HepG2 (cell line): ENCODE results near the gene MFSD11. TPM values are rescaled to one million over a fixed set of nuclear protein-coding genes. Genes with fewer than 3 reads are reported as not detected.
A peak's percentile ranks its signal among the peaks of the same experiment; 100 is the strongest.

ENCODE experiments used
- HMGA1 ChIP-seq: sonication (generic); formaldehyde crosslinking; conservative IDR thresholded peaks from 2 replicates; pipeline ENCODE4 v1.4.0; 2020; ENCODE audit warnings: missing genetic modification reagents
- HNRNPUL1 ChIP-seq: fragments of 200-400 bp; formaldehyde crosslinking; IDR thresholded peaks from 2 replicates; pipeline ENCODE4 v1.6.1; 2017; ENCODE audit warnings: low read depth, mild to moderate bottlenecking, low read length, moderate library complexity
- KDM5B ChIP-seq: sonication (generic); formaldehyde crosslinking; IDR thresholded peaks from 2 replicates; pipeline ENCODE4 v1.4.0; 2020; ENCODE audit warnings: missing genetic modification reagents, mild to moderate bottlenecking, borderline replicate concordance
- MXI1 ChIP-seq: IDR thresholded peaks from 3 replicates; pipeline ENCODE4 v1.6.1; 2012; ENCODE audit warnings: low read depth, low read length, inconsistent platforms, borderline replicate concordance
- MZF1 ChIP-seq: sonication (generic); formaldehyde crosslinking; IDR thresholded peaks from 2 replicates; pipeline ENCODE4 v1.8.1; 2023; ENCODE audit warnings: mild to moderate bottlenecking, missing genetic modification reagents, borderline replicate concordance
- NR1H2 ChIP-seq: sonication (generic); formaldehyde crosslinking; IDR thresholded peaks from 2 replicates; pipeline ENCODE4 v1.8.1; 2022; ENCODE audit warnings: low read depth, missing genetic modification reagents, borderline replicate concordance
- RAD51 ChIP-seq: fragments of 450-650 bp; IDR thresholded peaks from 2 replicates; pipeline ENCODE4 v1.6.1; 2016; ENCODE audit warnings: borderline replicate concordance
- RARA ChIP-seq: IDR thresholded peaks from 2 replicates; pipeline ENCODE4 v1.6.1; 2016; ENCODE audit warnings: missing genetic modification reagents, missing compliant biosample characterization
- RBM22 ChIP-seq: fragments of 200-400 bp; formaldehyde crosslinking; optimal IDR thresholded peaks from 2 replicates; pipeline ENCODE3; 2017; ENCODE audit warnings: mild to moderate bottlenecking, low read length, moderate library complexity
- RELA ChIP-seq: sonication (generic); formaldehyde crosslinking; IDR thresholded peaks from 2 replicates; pipeline ENCODE4 v1.4.0; 2020; ENCODE audit warnings: missing genetic modification reagents
- SIX1 ChIP-seq: sonication (generic); formaldehyde crosslinking; IDR thresholded peaks from 2 replicates; pipeline ENCODE4 v1.4.0; 2020; ENCODE audit warnings: missing genetic modification reagents, borderline replicate concordance
- SMAD1 ChIP-seq: sonication (generic); formaldehyde crosslinking; IDR thresholded peaks from 2 replicates; pipeline ENCODE4 v1.4.0; 2020; ENCODE audit warnings: missing genetic modification reagents, low read depth, mild to moderate bottlenecking, borderline replicate concordance
- TBL1XR1 ChIP-seq: fragments of 150-350 bp; IDR thresholded peaks from 2 replicates; pipeline ENCODE4 v1.6.1; 2014; ENCODE audit warnings: borderline replicate concordance, low read length; ENCODE audit not compliant: partially characterized antibody
- TEAD3 ChIP-seq: optimal IDR thresholded peaks from 2 replicates; pipeline ENCODE3; 2016; ENCODE audit warnings: borderline replicate concordance
- TOE1 ChIP-seq: sonication (generic); formaldehyde crosslinking; IDR thresholded peaks from 2 replicates; pipeline ENCODE4 v1.4.0; 2020; ENCODE audit warnings: mild to moderate bottlenecking, missing genetic modification reagents
- ZBTB38 ChIP-seq: sonication (generic); formaldehyde crosslinking; IDR thresholded peaks from 2 replicates; pipeline ENCODE4 v1.5.1; 2020; ENCODE audit warnings: mild to moderate bottlenecking, missing genetic modification reagents
- ZHX1 ChIP-seq: sonication (generic); formaldehyde crosslinking; IDR thresholded peaks from 2 replicates; pipeline ENCODE4 v1.8.1; 2022; ENCODE audit warnings: low read depth, mild to moderate bottlenecking, missing genetic modification reagents
- ZKSCAN1 ChIP-seq: fragments of 150-350 bp; IDR thresholded peaks from 2 replicates; pipeline ENCODE4 v1.6.1; 2014; ENCODE audit warnings: low read length
- ZMAT5 ChIP-seq: sonication (generic); formaldehyde crosslinking; IDR thresholded peaks from 2 replicates; pipeline ENCODE4 v1.5.0; 2020; ENCODE audit warnings: mild to moderate bottlenecking, low read depth, missing genetic modification reagents, borderline replicate concordance
- ZNF124 ChIP-seq: sonication (generic); formaldehyde crosslinking; IDR thresholded peaks from 2 replicates; pipeline ENCODE4 v1.4.0; 2020; ENCODE audit warnings: missing genetic modification reagents
- ZNF143 ChIP-seq: sonication (generic); formaldehyde crosslinking; IDR thresholded peaks from 2 replicates; pipeline ENCODE4 v1.4.0; 2020; ENCODE audit warnings: missing genetic modification reagents
- ZNF343 ChIP-seq: sonication (generic); formaldehyde crosslinking; IDR thresholded peaks from 2 replicates; pipeline ENCODE4 v1.4.0; 2020; ENCODE audit warnings: mild to moderate bottlenecking, missing genetic modification reagents
- ZNF558 ChIP-seq: sonication (generic); formaldehyde crosslinking; IDR thresholded peaks from 2 replicates; pipeline ENCODE4 v1.9.0; 2022; ENCODE audit warnings: mild to moderate bottlenecking, missing genetic modification reagents, borderline replicate concordance
- ZNF607 ChIP-seq: sonication (generic); formaldehyde crosslinking; IDR thresholded peaks from 2 replicates; pipeline ENCODE4 v1.5.1; 2020; ENCODE audit warnings: missing genetic modification reagents, mild to moderate bottlenecking, borderline replicate concordance
- ZNF629 ChIP-seq: sonication (generic); formaldehyde crosslinking; conservative IDR thresholded peaks from 2 replicates; pipeline ENCODE4 v1.5.0; 2020; ENCODE audit warnings: missing genetic modification reagents
- ZNF781 ChIP-seq: sonication (generic); formaldehyde crosslinking; IDR thresholded peaks from 2 replicates; pipeline ENCODE4 v1.5.1; 2020; ENCODE audit warnings: borderline replicate concordance, mild to moderate bottlenecking, missing genetic modification reagents; ENCODE audit errors: not compliant biosample characterization
- polyA plus RNA-seq, 8 experiments: library from polyadenylated mRNA; depleted of rRNA in 3 of 8; stranded (reverse) in 7 of 8; unstranded in 1 of 8; fragments of >200 nt; fragmentation: Illumina TruSeq in 4 of 8; extraction: Trizol in 4 of 8; gene quantifications; 2 replicates each; pipeline versions ENCODE4 v1.2.1 to v1.2.3, GENCODE V29; 2011 to 2016; ENCODE audit warnings: low read depth in 4 of 8, missing spikeins in 1 of 8, mixed read lengths in 1 of 8; ENCODE audit not compliant: insufficient read depth in 1 of 8
- total RNA-seq, 5 experiments: library from RNA; depleted of rRNA; stranded (reverse); fragments of >200 nt; fragmentation: Illumina TruSeq; extraction: Trizol; gene quantifications; 2 replicates each; pipeline ENCODE4 v1.2.3, GENCODE V29; 2016; ENCODE audit warnings: low read depth in 1 of 5
- TF ChIP-seq, protein P1 (sequence below): sonication (generic); formaldehyde crosslinking; IDR thresholded peaks from 2 replicates; pipeline ENCODE4 v1.9.0; 2022; ENCODE audit warnings: low read depth, missing genetic modification reagents

Gene MFSD11
- total and polyA plus RNA-seq, 2 of the 13 experiments (the other 11 are each of a cell fraction or from before 2014, with no cell fraction given): 26.1 to 36.3 TPM

DNA sequence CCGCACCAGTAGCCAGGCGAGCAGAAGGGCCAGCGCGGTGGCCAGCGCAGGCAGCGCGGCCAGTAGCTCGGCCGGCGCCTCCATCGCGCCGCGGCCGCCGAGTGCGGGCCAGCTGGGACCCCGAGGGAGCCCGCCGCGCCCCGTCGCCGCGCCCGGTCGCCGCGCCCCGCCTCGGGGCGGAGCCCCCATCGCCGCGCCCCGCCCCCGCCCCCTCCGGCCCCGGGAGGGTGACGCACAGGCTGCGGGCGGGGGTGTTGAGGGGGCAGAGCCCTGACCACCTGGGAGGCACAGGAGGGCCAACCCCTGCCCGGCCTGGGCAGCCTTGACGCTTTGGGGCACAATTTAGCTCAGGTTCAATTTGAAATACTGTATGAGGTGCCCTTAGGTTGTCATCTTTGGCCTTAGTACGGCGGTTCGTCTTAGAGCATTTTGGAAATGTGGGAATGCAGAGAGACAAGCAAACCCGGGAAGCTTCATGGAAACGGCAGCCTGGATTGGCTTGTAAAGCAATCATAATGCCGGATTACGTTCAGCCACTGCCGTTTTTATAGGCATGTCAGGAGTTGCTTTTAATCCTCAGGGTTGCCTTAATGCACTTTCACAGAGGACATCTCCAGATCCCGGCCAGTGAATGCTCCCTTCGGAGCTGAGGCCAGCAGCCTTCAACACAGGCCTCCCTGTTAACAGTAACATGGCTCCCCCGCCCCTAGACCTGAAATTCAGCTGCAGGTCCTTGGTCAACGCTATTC, 26.9 kb upstream of the MFSD11 start, which contains the start of gene MXRA7 (continued):
- TF ChIP-seq TOE1 (no peak), SIX1 (CRISPR knock-in tag) (no peak), HMGA1 (CRISPR knock-in tag) (no peak), ZNF558 (CRISPR knock-in tag) (no peak), RAD51 (no peak), ZBTB38 (CRISPR knock-in tag) (no peak), ZKSCAN1 (no peak), RARA (CRISPR knock-in tag) (no peak; the same call in 1 of the 2 replicates), KDM5B (CRISPR knock-in tag) (no peak; the same call in 1 of the 2 replicates), ZNF607 (CRISPR knock-in tag) (no peak), RBM22 (no peak), ZHX1 (CRISPR knock-in tag) (no peak), TEAD3 (CRISPR knock-in tag) (no peak), NR1H2 (no peak), MZF1 (CRISPR knock-in tag) (no peak), MXI1 (peak; percentile 20; the same call in 1 of the 3 replicates), ZNF629 (CRISPR knock-in tag) (no peak), HNRNPUL1 (no peak), RELA (no peak; the same call in 1 of the 2 replicates), TBL1XR1 (no peak), ZMAT5 (CRISPR knock-in tag) (no peak), ZNF343 (no peak), ZNF124 (CRISPR knock-in tag) (0 out of 2 replicates have a peak, but pooled peaks have one; percentile 29), ZNF781 (CRISPR knock-in tag) (peak; percentile 61), SMAD1 (CRISPR knock-in tag) (no peak), ZNF143 (CRISPR knock-in tag) (no peak)
- TF ChIP-seq, protein P1, sequence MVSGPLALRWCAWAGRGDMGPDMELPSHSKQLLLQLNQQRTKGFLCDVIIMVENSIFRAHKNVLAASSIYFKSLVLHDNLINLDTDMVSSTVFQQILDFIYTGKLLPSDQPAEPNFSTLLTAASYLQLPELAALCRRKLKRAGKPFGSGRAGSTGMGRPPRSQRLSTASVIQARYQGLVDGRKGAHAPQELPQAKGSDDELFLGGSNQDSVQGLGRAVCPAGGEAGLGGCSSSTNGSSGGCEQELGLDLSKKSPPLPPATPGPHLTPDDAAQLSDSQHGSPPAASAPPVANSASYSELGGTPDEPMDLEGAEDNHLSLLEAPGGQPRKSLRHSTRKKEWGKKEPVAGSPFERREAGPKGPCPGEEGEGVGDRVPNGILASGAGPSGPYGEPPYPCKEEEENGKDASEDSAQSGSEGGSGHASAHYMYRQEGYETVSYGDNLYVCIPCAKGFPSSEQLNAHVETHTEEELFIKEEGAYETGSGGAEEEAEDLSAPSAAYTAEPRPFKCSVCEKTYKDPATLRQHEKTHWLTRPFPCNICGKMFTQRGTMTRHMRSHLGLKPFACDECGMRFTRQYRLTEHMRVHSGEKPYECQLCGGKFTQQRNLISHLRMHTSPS (CRISPR knock-in tag): peak; percentile 67; the same call in 1 of the 2 replicates
